ENCODE data around the gene HPN. TPM values are rescaled to one million over a fixed set of nuclear protein-coding genes. Genes with fewer than 3 reads are reported as not detected.

The HPN gene
- total RNA-seq, 1 experiment from 2014 or later: 0.84 TPM

DNA sequence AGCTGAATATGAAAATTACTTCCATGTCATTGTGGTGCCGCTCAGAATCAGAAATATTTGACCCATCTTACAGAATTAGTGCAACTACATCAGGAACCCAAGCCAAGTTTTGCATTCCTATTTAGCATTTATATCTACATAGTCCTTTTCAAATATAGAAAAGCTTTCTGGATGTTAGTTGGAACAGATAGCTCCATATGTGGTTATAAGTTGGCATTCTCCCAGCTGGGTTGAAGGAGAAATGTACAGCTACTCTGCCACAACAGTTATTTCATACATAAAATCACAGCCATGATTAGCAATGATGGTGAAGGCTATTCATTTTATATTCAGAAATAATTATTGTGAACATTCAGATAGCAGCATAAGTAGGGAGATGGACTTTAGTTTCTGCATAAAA lies 28.2 kb downstream of the HPN start:
- no peak for DNase-seq (ENCODE audit: low read depth)
- in situ Hi-C loops (cut with HindIII; ENCODE audit: low pct_unique_long_range_greater_than_20kb, low sequenced_read_pairs): no loop called here

- in situ Hi-C loops (cut with HindIII; ENCODE audit: low pct_unique_long_range_greater_than_20kb, low sequenced_read_pairs): no loop called here
- no peak for DNase-seq (ENCODE audit: low read depth)
Observed at GRCh38 chr19:35070471-35070870, 28.9 kb downstream of the HPN start.

- in situ Hi-C loops (cut with HindIII; ENCODE audit: low pct_unique_long_range_greater_than_20kb, low sequenced_read_pairs): no loop called here
- DNase-seq (ENCODE audit: low read depth): no peak
Observed at GRCh38 chr19:35073516-35073915, 32.0 kb downstream of the HPN start.

DNA sequence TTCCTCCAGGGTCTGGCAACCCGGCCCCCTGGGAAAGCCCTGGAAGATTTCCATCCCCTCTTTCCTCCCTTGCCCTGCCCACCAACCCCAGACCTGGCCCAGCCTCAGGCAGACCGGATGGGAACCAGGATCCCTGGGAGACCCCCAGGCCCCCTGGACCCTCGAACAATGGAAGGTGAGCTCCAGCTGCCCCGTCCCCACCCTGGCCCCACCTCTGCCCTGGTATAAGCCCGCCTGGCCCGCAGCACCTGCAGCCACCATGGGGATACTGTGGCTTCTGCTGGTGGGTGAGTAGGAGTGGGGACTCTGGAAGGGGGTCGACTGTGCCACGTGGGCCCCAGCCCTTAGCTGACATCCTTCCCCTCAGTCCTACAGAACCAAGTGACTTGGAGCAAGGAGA lies 32.4 kb downstream of the HPN start:
- DNase-seq (ENCODE audit: low read depth): no peak
- in situ Hi-C loops (cut with HindIII; ENCODE audit: low pct_unique_long_range_greater_than_20kb, low sequenced_read_pairs): no loop called here

GRCh38 chr19:35074426-35075201 lies 33.1 kb downstream of the HPN start:
- DNase-seq (ENCODE audit: low read depth): no peak
- in situ Hi-C loops (cut with HindIII; ENCODE audit: low pct_unique_long_range_greater_than_20kb, low sequenced_read_pairs): no loop called here

DNA sequence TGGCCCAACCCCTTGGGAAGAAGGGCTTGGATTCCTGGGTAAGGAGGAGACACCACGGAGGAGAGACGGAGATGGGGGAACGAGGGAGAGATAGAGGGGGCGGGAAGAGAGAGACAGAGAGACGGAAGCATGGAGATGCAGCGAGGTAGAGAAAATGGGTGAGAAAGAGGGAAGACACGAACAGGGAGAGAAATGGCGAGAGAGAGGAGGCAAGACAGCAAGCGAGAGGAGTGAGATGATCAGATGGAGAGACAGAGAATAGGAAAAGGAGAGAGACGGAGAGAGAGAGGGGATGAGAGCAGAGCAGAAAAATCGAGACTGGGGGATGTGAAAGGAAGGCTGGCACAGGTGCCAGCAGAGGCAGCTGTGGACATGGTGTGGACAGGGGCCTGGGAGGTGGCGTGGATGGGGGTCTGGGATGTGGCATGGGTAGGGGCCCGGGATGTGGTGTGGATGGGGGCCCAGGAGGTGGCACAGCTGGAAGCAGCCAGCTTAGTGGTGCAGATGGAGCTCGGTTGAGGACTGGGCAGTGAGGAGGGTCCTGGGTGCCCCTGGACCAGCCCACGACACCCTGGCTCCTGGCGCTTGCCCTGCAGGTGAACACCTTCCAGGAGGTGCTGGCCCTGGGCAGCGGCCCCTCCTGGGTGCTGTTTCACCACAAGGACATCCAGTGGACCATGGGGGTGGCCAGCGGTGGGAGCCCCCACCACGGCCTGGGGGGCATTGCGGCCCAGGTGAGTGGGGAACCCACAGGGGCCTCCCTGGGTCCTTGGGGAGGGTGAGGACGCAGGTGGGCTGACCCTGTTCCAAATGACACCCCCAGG lies 33.9 kb downstream of the HPN start:
- no peak for DNase-seq (ENCODE audit: low read depth)
- in situ Hi-C loops (cut with HindIII; ENCODE audit: low pct_unique_long_range_greater_than_20kb, low sequenced_read_pairs): no loop called here

- in situ Hi-C loops (cut with HindIII; ENCODE audit: low pct_unique_long_range_greater_than_20kb, low sequenced_read_pairs): no loop called here
- DNase-seq (ENCODE audit: low read depth): no peak
Observed at GRCh38 chr19:35076026-35076370, 34.5 kb downstream of the HPN start.

DNA sequence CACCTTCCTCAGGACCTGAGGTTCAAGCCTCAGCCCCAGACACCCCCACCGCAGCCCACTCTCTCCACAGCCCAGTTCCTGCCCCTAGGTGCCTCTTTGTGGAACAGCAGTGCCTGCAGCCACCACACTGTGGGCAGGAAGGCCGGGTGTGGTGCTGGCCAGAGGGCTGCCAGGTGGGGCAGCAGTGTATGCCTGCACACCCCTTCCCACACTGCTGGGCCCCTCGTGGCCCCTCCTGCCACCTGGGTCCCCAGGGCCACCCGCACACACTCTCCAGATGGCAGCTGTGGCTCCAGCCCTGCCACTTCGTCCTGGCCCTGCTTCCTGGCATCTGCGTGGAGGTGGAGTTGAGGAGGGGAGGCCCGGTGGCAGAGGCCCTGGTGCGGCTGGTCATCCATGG lies 35.1 kb downstream of the HPN start:
- in situ Hi-C loops (cut with HindIII; ENCODE audit: low pct_unique_long_range_greater_than_20kb, low sequenced_read_pairs): no loop called here
- no peak for DNase-seq (ENCODE audit: low read depth)

- DNase-seq (ENCODE audit: low read depth): no peak
- in situ Hi-C loops (cut with HindIII; ENCODE audit: low pct_unique_long_range_greater_than_20kb, low sequenced_read_pairs): no loop called here
Observed at GRCh38 chr19:35077411-35078223, 36.1 kb downstream of the HPN start.

DNA sequence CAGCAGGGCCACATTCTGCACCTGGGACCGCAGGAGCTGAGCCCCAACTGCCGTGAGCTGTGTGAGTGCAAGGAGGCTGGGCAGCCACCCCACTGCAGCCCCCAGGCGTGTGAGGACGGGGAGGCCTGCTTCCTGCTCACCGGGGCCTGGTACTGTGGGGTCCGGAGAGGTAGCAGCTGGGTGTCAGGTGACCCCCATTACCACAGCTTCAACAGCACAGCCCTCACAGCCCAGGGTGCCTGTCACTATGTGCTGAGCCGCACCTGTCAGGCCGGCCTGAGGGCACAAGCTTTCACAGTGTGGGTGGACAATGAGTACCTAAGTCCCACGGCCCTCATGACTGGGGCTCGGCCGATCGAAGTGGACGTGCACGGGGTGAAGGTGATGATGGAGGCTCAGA lies 38.3 kb downstream of the HPN start:
- no peak for DNase-seq (ENCODE audit: low read depth)
- in situ Hi-C loops (cut with HindIII; ENCODE audit: low pct_unique_long_range_greater_than_20kb, low sequenced_read_pairs): no loop called here

GRCh38 chr19:35080613-35081170 lies 39.2 kb downstream of the HPN start:
- in situ Hi-C loops (cut with HindIII; ENCODE audit: low pct_unique_long_range_greater_than_20kb, low sequenced_read_pairs): no loop called here
- no peak for DNase-seq (ENCODE audit: low read depth)

DNA sequence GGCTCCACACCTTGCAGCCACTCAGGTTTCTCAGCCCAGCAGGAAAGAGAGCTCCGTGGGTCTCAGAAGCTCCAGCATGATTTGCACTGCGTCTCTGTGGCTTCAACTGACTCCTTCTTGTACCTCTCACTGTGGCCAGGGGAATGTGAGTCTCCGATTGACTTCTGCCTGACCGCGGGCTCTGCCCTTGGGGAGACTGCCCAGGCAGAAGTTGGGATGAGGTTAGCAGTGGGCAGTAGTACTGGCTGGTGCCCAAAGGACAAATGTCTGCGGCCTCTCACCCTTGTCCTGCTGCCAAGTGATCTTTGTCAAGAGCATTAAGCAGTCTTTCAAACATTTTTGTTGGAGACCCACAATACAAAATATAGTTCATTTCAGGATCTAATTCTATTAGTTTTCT lies 39.7 kb downstream of the HPN start:
- no peak for DNase-seq (ENCODE audit: low read depth)
- in situ Hi-C loops (cut with HindIII; ENCODE audit: low pct_unique_long_range_greater_than_20kb, low sequenced_read_pairs): no loop called here

GRCh38 chr19:35083691-35084508 lies 42.4 kb downstream of the HPN start:
- in situ Hi-C loops (cut with HindIII; ENCODE audit: low pct_unique_long_range_greater_than_20kb, low sequenced_read_pairs): no loop called here
- no peak for DNase-seq (ENCODE audit: low read depth)

DNA sequence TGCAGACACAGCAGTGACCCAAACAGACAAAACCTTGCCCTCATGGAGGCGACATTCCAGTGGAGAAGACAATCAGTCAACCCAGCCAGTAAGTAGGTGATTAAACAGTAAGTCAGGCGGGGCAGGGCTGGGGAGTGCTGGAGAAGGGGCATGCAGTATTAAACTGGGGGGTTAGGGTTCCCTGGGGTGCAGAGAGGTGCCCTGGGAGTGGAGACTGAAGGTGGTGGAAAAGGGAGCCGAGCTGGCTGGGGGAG lies 42.9 kb downstream of the HPN start:
- in situ Hi-C loops (cut with HindIII; ENCODE audit: low pct_unique_long_range_greater_than_20kb, low sequenced_read_pairs): no loop called here
- no peak for DNase-seq (ENCODE audit: low read depth)

DNA sequence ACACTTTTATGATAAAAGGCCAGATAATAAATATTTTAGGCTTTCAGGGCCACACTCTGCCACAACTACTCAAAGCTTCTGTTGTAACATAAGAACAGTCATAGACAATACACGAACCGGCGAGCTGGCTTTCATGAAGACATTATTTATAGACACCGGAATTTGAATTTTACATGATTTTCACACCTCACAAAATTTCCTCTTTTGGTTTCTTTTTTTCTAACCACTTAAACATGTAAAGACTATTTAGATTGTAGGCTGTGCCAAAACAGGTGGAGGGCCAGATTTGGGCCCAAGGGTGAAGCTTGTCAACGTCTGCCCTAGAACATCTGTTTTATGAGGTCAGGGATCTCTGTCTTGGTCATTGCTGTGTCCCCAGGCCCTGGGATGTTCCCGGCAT lies 44.4 kb downstream of the HPN start:
- DNase-seq (ENCODE audit: low read depth): no peak
- in situ Hi-C loops (cut with HindIII; ENCODE audit: low pct_unique_long_range_greater_than_20kb, low sequenced_read_pairs): no loop called here

- no peak for DNase-seq (ENCODE audit: low read depth)
- in situ Hi-C loops (cut with HindIII; ENCODE audit: low pct_unique_long_range_greater_than_20kb, low sequenced_read_pairs): no loop called here
Observed at GRCh38 chr19:35086455-35086854, 44.9 kb downstream of the HPN start.

DNA sequence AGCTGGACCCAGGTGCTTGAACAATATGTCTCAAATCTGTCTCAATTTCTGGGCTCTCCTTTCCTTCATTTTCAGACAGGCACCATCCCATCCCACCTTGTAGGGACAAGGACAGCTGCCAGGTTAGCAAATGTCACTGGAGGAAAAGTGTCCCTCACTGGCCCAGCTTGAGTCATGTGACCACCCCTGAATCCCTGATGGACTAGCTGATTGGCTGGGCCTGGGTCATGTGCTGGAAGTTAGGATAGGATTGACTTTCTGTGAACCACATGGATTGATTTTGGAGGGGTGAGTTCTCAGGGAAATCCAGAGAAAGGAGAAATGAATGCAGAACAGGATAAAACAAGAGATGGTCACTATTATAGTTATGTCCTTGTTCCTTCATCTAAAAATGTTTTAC lies 45.9 kb downstream of the HPN start:
- no peak for DNase-seq (ENCODE audit: low read depth)
- in situ Hi-C loops (cut with HindIII; ENCODE audit: low pct_unique_long_range_greater_than_20kb, low sequenced_read_pairs): no loop called here

Measured in Caki2 (cell line).